IMR-90 (cell line): Measurements from ENCODE around the gene ORC4. TPM values are rescaled to one million over a fixed set of nuclear protein-coding genes. Genes with fewer than 3 reads are reported as not detected.

Experiments
- ATAC-seq: fragments of 200-7000 bp; cut with Tn5 transposase; 2 replicates; pipeline ENCODE4 v1.9.1; 2020; ENCODE audit warnings: low read depth, mild to moderate bottlenecking, moderate library complexity
- BruUV-seq: library from RNA; stranded (reverse); fragments of 400-500 nt; replicated peaks from 2 replicates; lab custom pipeline; 2021; lab: Mats Ljungman, UMichigan
- CTCF ChIA-PET: fragments of 300-600 bp; formaldehyde crosslinking; extraction: SDS; loops from one replicate; lab custom pipeline; 2021; ENCODE audit warnings: antibody characterized with exemption; lab: Yijun Ruan, JAX
- POLR2A ChIA-PET: fragments of 300-600 bp; sonication (Branson Sonifier 250); formaldehyde crosslinking; loops from one replicate; lab custom pipeline; 2022; ENCODE audit warnings: antibody characterized with exemption; ENCODE audit not compliant: unreplicated experiment; lab: Charles Lee
- DNase-seq: peaks from one replicate; pipeline ENCODE4 v3.0.0; 2013
- H2AFZ ChIP-seq: replicated peaks from 2 replicates; pipeline ENCODE3; 2013; ENCODE audit warnings: low read length, mild to moderate bottlenecking; ENCODE audit not compliant: poor library complexity
- H2AK5ac ChIP-seq: 2 replicates; pipeline ENCODE4 v1.6.1; 2013; ENCODE audit warnings: low read depth, low read length, inconsistent platforms
- H2AK9ac ChIP-seq: replicated peaks from 2 replicates; pipeline ENCODE3; 2013; ENCODE audit warnings: mild to moderate bottlenecking, low read depth, low read length, moderate library complexity; ENCODE audit not compliant: poor library complexity
- H2BK120ac ChIP-seq: 2 replicates; pipeline ENCODE4 v1.6.1; 2013; ENCODE audit warnings: low read depth, low read length, inconsistent platforms
- H2BK15ac ChIP-seq: 3 replicates; pipeline ENCODE4 v1.6.1; 2013; ENCODE audit warnings: low read depth, low read length, inconsistent platforms
- H2BK20ac ChIP-seq: 2 replicates; pipeline ENCODE4 v1.6.1; 2013; ENCODE audit warnings: low read depth, mild to moderate bottlenecking, inconsistent platforms, low read length, moderate library complexity
- H2BK5ac ChIP-seq: 2 replicates; pipeline ENCODE4 v1.6.1; 2013; ENCODE audit warnings: mild to moderate bottlenecking, low read depth, low read length, inconsistent platforms; ENCODE audit not compliant: poor library complexity, severe bottlenecking
- H3K14ac ChIP-seq: replicated peaks from 2 replicates; pipeline ENCODE4 v1.6.1; 2013; ENCODE audit warnings: low read depth, low read length, inconsistent platforms
- H3K18ac ChIP-seq: 2 replicates; pipeline ENCODE4 v1.6.1; 2013; ENCODE audit warnings: low read depth, low read length, control low read depth
- H3K23ac ChIP-seq: 2 replicates; pipeline ENCODE4 v1.6.1; 2013; ENCODE audit warnings: low read depth, low read length, inconsistent platforms
- H3K27ac ChIP-seq: 2 replicates; pipeline ENCODE4 v1.5.1; 2013; ENCODE audit warnings: mild to moderate bottlenecking, control low read depth, low read length; ENCODE audit not compliant: insufficient read depth
- H3K27me3 ChIP-seq: 2 replicates; pipeline ENCODE4 v1.6.1; 2013; ENCODE audit warnings: low read length; ENCODE audit not compliant: control insufficient read depth, insufficient read depth
- H3K36me3 ChIP-seq: 2 replicates; pipeline ENCODE4 v1.6.1; 2013; ENCODE audit warnings: low read length, mixed read lengths; ENCODE audit not compliant: control insufficient read depth, insufficient read depth
- H3K4ac ChIP-seq: 2 replicates; pipeline ENCODE4 v1.6.1; 2013; ENCODE audit warnings: low read depth, low read length, inconsistent platforms
- H3K4me1 ChIP-seq: 2 replicates; pipeline ENCODE4 v1.6.1; 2013; ENCODE audit warnings: low read length, mixed read lengths; ENCODE audit not compliant: control insufficient read depth, insufficient read depth
- H3K4me2 ChIP-seq: 2 replicates; pipeline ENCODE4 v1.6.1; 2013; ENCODE audit warnings: low read depth, mild to moderate bottlenecking, control low read depth, low read length, moderate library complexity
- H3K4me3 ChIP-seq: 2 replicates; pipeline ENCODE4 v1.5.1; 2013; ENCODE audit warnings: low read depth, mild to moderate bottlenecking, control low read depth, low read length, moderate library complexity; ENCODE audit not compliant: insufficient read depth
- H3K56ac ChIP-seq: 2 replicates; pipeline ENCODE4 v1.6.1; 2013; ENCODE audit warnings: low read length, inconsistent platforms; ENCODE audit not compliant: insufficient read depth; ENCODE audit errors: extremely low read depth
- H3K79me1 ChIP-seq, 2 experiments: 2 replicates each; pipeline ENCODE4 v1.6.1; 2013; ENCODE audit warnings: low read length in 2 of 2, inconsistent platforms in 1 of 2, low read depth in 1 of 2
- H3K9ac ChIP-seq: 2 replicates; pipeline ENCODE4 v1.6.1; 2013; ENCODE audit warnings: low read depth, low read length, control low read depth
- H3K9me1 ChIP-seq: 2 replicates; pipeline ENCODE4 v1.6.1; 2013; ENCODE audit warnings: low read length, inconsistent platforms; ENCODE audit not compliant: insufficient read depth
- H3K9me3 ChIP-seq: 2 replicates; pipeline ENCODE4 v1.6.1; 2013; ENCODE audit warnings: low read length; ENCODE audit not compliant: control insufficient read depth, insufficient read depth
- H4K20me1 ChIP-seq: 2 replicates; pipeline ENCODE4 v1.6.1; 2013; ENCODE audit warnings: low read length, inconsistent platforms; ENCODE audit not compliant: insufficient read depth
- H4K5ac ChIP-seq: 2 replicates; pipeline ENCODE4 v1.6.1; 2013; ENCODE audit warnings: mild to moderate bottlenecking, low read depth, low read length, control low read depth
- H4K8ac ChIP-seq, 2 experiments: 2 replicates each; pipeline ENCODE4 v1.6.1; 2013; ENCODE audit warnings: low read depth in 2 of 2, low read length in 2 of 2, control low read depth in 1 of 2, inconsistent platforms in 1 of 2
- H4K91ac ChIP-seq: 2 replicates; pipeline ENCODE4 v1.6.1; 2013; ENCODE audit warnings: low read depth, low read length, inconsistent platforms; ENCODE audit not compliant: insufficient read depth
- BHLHE40 ChIP-seq: fragments of 150-350 bp; IDR thresholded peaks from 2 replicates; pipeline ENCODE4 v1.6.1; 2016; ENCODE audit warnings: mild to moderate bottlenecking, low read depth, low read length
- CEBPB ChIP-seq: IDR thresholded peaks from 2 replicates; pipeline ENCODE4 v1.6.1; 2012; ENCODE audit warnings: low read depth, low read length, improper control_type of control experiment
- MAFK ChIP-seq: IDR thresholded peaks from 2 replicates; pipeline ENCODE4 v1.6.1; 2012; ENCODE audit warnings: low read depth, low read length, improper control_type of control experiment
- MAZ ChIP-seq: IDR thresholded peaks from 2 replicates; pipeline ENCODE4 v1.6.1; 2012; ENCODE audit warnings: low read depth, mild to moderate bottlenecking, low read length, improper control_type of control experiment, moderate library complexity, borderline replicate concordance
- MXI1 ChIP-seq: IDR thresholded peaks from 2 replicates; pipeline ENCODE4 v1.6.1; 2012; ENCODE audit warnings: low read depth, mild to moderate bottlenecking, low read length, moderate library complexity, borderline replicate concordance
- RAD21 ChIP-seq: IDR thresholded peaks from 2 replicates; pipeline ENCODE4 v1.6.1; 2012; ENCODE audit warnings: low read length, improper control_type of control experiment
- RCOR1 ChIP-seq: IDR thresholded peaks from 2 replicates; pipeline ENCODE4 v1.6.1; 2012; ENCODE audit warnings: mild to moderate bottlenecking, low read length, improper control_type of control experiment; ENCODE audit not compliant: insufficient replicate concordance
- WGBS, 2 experiments: methylation state at CpG; one replicate each; pipeline versions ENCODE4 v1.1.5 to v1.1.7; 2013; ENCODE audit warnings: missing lambda C conversion rate in 2 of 2; ENCODE audit not compliant: insufficient read length in 1 of 2; ENCODE audit errors: extremely low coverage in 2 of 2; 5-methylcytosine and 5-hydroxymethylcytosine counted together
- dilution Hi-C: fragments of 300-500 bp; cut with HindIII; formaldehyde crosslinking; loops from one replicate; pipeline ENCODE4 v1.14.3; 2018; ENCODE audit warnings: low sequenced_read_pairs; ENCODE audit not compliant: unreplicated experiment
- in situ Hi-C: fragments of 300-500 bp; cut with MboI; formaldehyde crosslinking; loops from 3 replicates; pipeline ENCODE4 v1.14.3; 2019; ENCODE audit warnings: low sequenced_read_pairs, inconsistent platforms, mixed read lengths
- intact Hi-C: fragments of 100-400 bp; cut with micrococcal nuclease; formaldehyde crosslinking; loops from 2 replicates; pipeline ENCODE4 v1.10.0; 2022
- polyA plus RNA-seq, 3 experiments: library from polyadenylated mRNA; depleted of rRNA; stranded (reverse); fragments of >200 nt; gene quantifications; 2 replicates each; pipeline ENCODE4 v1.2.3, GENCODE V29; 2012; ENCODE audit warnings: low replicate concordance in 1 of 3
- total RNA-seq: library from RNA; depleted of rRNA; stranded (reverse); fragments of >200 nt; gene quantifications from 2 replicates; pipeline ENCODE4 v1.2.3, GENCODE V29; 2012
- TF ChIP-seq, protein P1 (sequence below): fragments of 150-350 bp; IDR thresholded peaks from 2 replicates; pipeline ENCODE4 v1.6.1; 2017; ENCODE audit warnings: mild to moderate bottlenecking, antibody characterized with exemption, low read length, low read depth
- TF ChIP-seq, protein P2 (sequence below): conservative IDR thresholded peaks from 2 replicates; pipeline ENCODE4 v1.5.1; 2012; ENCODE audit warnings: mild to moderate bottlenecking, low read depth, low read length, improper control_type of control experiment

The ORC4 gene
- total and polyA plus RNA-seq, 2 of the 4 experiments (the other 2 are of a cell fraction) = 20.6 to 23.5 TPM

DNA sequence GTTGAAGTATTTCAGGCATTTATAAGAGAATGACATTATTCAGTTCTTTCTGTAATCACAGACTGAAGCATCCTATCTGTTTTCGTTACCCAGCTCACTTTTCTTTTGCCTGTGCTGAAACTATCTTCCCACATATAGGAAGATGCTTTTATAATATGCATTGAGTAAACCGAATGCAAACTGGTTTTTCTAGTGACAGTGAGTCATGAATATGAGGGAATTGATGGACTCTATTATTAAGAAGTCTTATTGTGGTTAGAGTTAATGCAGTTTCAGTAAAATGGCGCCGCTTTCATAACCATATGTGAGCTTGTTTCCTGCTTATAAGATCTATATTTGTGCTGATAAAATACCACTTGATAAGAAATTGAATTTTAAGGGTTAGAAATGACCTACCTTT lies 116.5 kb downstream of the ORC4 start:
- Histone ChIP-seq H3K9ac (no peak overlapping the region), H3K23ac (no peak overlapping the region), H3K14ac (no peak overlapping the region), H3K27me3 (no peaks in the 10 kb centered on the region), H3K36me3 (0 out of 2 replicates have a peak, but pooled peaks cover 1% of the 10 kb centered on the region), H2BK5ac (no peak overlapping the region), H2BK20ac (no peak overlapping the region), H3K4ac (no peak overlapping the region), H2AK5ac (no peak overlapping the region), H3K4me1 (no peaks in the 10 kb centered on the region), H4K20me1 (no peaks in the 10 kb centered on the region), H3K9me3 (no peaks in the 10 kb centered on the region), H4K5ac (no peak overlapping the region), H4K91ac (no peak overlapping the region), H3K27ac (no peak overlapping the region), H3K9me1 (no peaks in the 10 kb centered on the region), H2BK15ac (no peak overlapping the region), H3K4me3 (no peak overlapping the region), H3K79me1 (peaks cover 0 to 3% of the 10 kb centered on the region in 2 experiments; a peak in 1 of 4 replicates), H2BK120ac (no peak overlapping the region), H3K56ac (no peak overlapping the region), H3K18ac (no peak overlapping the region), H2AK9ac (no peak overlapping the region), H4K8ac (no peak overlapping the region), H2AFZ (no peak overlapping the region), H3K4me2 (no peak overlapping the region)
- CTCF ChIA-PET = no interaction called here
- POLR2A ChIA-PET = no interaction called here
- dilution Hi-C loops (no loop called here), intact Hi-C loops (no loop called here), in situ Hi-C loops (loop anchor here (25.0 kb wide), 1 partner anchor 817 kb away; no protein-coding TSS in a partner anchor)
- DNase-seq (no peak), ATAC-seq (no peak)
- BruUV-seq = no TSS peak
- WGBS, 2 experiments = no CpG with 5 or more reads among the region's 4 CpGs
- TF ChIP-seq MAFK (no peak), RAD21 (no peak), MAZ (no peak), MXI1 (no peak), RCOR1 (no peak), CEBPB (no peak), BHLHE40 (no peak)
- TF ChIP-seq, protein P1, sequence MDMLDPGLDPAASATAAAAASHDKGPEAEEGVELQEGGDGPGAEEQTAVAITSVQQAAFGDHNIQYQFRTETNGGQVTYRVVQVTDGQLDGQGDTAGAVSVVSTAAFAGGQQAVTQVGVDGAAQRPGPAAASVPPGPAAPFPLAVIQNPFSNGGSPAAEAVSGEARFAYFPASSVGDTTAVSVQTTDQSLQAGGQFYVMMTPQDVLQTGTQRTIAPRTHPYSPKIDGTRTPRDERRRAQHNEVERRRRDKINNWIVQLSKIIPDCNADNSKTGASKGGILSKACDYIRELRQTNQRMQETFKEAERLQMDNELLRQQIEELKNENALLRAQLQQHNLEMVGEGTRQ = no peak
- TF ChIP-seq, protein P2, sequence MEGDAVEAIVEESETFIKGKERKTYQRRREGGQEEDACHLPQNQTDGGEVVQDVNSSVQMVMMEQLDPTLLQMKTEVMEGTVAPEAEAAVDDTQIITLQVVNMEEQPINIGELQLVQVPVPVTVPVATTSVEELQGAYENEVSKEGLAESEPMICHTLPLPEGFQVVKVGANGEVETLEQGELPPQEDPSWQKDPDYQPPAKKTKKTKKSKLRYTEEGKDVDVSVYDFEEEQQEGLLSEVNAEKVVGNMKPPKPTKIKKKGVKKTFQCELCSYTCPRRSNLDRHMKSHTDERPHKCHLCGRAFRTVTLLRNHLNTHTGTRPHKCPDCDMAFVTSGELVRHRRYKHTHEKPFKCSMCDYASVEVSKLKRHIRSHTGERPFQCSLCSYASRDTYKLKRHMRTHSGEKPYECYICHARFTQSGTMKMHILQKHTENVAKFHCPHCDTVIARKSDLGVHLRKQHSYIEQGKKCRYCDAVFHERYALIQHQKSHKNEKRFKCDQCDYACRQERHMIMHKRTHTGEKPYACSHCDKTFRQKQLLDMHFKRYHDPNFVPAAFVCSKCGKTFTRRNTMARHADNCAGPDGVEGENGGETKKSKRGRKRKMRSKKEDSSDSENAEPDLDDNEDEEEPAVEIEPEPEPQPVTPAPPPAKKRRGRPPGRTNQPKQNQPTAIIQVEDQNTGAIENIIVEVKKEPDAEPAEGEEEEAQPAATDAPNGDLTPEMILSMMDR = no peak
